Anterior cingulate cortex (tissue), 58 donors: Measurements from ENCODE around the gene SNTB2.
"Not testable (repeated sequence)": the region's sequence is repeated elsewhere in the genome, so short reads cannot be mapped to it uniquely, and the experiment has no call there.

Experiments
- DNase-seq, 58 donors: peaks; one replicate each; lab custom pipeline; 2025; lab: John Stamatoyannopoulos, UW

Gene SNTB2

DNA sequence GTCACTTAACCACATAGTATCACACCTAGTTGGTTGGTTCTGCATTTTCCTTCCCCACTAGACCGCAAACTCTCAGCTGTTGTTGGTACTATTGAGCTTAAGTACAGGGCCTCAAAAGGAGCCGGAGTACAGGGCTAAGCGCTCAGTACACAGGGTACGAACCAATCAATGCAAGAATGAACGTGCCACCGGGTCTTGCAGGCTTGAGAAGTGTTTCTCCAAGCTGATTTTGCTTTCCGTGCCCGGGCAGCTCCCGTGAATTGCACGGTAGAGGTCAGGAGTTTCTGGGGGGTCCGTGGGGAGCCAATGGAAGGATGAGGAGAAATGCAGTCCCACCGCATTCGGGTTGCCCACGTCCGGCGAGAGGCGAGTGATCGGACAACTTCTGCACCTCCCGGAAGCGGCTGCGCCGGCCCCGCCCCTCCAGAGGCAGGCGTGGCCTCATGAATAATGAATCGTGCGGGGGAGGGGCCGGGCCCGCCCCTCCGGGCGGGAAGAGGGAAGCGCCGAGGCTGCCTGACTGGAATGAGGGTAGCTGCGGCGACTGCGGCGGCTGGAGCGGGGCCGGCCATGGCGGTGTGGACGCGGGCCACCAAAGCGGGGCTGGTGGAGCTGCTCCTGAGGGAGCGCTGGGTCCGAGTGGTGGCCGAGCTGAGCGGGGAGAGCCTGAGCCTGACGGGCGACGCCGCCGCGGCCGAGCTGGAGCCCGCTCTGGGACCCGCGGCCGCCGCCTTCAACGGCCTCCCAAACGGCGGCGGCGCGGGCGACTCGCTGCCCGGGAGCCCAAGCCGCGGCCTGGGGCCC is at the start of gene SNTB2:
Gene SNTB2, plus strand, starts transcription at position 523 of the 804 bp plus-strand sequence. Its CDS starts 3 bp downstream, at position 526.
- peak in 57 of 58 donors; percentile 19 to 93 (median 84) for DNase-seq

DNA sequence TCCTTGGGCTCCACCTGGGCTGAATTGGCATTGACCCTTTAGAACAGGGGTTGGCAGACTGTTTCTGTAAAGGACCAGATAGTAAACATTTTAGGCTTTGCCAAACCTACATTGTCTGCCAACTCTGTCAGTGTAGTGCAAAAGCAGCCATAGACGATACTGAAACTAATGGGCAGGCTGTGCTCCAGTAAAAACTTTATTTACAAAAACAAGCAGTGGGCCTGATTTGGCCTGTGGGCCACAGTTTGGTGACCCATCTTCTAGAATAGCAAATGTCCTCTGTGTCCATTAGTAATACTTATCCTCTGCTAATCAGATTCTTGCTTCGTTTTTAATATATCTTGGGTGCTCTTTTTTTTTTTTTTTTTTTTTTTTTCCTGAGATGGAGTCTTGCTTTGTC is 48.4 kb upstream of the SNTB2 start:
- DNase-seq: no peak

DNA sequence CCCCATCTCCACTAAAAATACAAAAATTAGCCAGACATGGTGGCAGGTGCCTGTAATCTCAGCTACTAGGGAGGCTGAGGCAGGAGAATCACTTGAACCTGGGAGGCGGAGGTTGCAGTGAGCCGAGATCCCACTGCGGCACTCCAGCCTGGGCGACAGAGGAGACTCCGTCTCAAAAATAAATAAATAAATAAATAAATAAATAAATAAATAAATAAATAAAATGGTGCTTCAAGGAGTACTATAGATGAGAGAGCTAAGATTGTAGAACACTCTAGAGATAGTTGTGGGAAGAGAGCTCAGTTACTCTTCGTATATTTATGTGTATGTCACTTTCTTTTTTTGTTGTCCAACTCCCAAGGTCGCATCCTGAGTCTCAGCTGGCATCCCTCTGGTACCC is 47.5 kb upstream of the SNTB2 start:
- DNase-seq: not testable (repeated sequence)

DNA sequence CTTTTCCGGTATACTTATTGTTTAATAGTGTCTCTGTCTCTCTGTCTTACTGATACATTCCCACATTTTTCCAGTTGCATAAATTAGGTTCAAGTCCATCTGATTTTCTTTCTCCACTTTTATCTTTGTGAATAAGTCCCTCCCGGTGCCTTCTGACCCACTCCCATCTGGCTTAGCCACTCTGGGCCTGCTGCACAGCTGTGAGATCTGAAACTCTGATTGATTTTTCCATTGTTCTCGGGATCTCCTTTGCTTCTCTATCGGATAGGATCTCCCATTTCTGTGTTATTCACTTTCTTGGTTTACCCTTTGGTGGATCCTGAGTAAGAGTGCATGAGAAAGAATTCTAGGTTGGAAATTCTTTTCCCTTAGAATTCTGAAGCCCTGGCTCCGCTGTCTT is 46.0 kb upstream of the SNTB2 start:
- no peak for DNase-seq

DNA sequence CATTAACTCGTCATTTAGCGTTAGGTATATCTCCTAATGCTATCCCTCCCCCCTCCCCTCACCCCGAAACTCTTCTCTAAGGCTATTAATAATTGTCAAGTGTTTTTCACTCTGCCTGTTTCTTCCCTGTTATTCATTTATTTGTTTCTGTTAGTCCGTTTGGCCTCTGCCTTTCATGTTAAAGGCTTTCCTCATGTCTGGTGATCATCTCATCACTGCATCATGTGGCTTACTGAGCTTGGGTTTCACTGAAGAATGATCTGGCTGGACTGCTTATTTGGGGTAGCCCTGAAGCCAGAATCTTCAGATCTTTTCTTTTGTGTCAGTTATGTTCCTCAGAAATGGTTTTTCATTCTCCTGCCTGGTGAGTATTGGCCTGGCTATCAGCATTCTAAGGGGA is 45.0 kb upstream of the SNTB2 start:
- DNase-seq: no peak

DNA sequence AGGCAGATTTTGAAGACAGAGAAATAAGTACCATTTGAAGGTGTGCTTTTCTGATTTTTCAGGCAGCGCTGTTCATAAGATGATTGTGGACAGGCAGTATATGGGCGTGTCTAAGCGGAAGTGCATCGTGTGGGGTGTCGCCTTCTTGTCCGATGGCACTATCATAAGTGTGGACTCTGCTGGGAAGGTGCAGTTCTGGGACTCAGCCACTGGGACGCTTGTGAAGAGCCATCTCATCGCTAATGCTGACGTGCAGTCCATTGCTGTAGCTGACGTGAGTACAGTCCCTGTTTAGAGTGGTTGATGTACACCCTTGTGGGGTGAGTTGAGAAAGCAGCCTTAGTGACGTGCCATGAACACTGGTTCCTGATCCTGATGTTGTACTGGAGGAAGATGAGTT is 43.8 kb upstream of the SNTB2 start:
- DNase-seq: no peak

DNA sequence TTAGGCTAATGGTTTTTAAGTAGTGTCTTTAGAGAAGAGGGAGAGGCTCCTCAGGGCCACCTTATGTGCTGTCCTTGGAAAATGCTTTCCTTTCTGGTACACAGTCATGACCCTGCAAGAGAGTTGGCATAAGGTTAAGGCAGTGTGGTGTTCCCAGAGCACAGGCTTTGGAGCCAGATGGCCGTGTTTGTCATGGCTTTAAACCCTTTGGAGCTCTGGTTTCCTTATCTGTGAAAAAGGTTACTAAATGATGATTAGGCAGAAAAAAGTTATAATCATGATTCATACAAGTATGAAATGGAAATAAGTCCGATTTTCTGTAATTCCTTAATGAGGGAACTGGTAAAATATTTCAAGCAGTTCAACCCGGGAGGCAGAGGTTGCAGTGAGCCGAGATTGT is 41.3 kb upstream of the SNTB2 start:
- no peak for DNase-seq

DNA sequence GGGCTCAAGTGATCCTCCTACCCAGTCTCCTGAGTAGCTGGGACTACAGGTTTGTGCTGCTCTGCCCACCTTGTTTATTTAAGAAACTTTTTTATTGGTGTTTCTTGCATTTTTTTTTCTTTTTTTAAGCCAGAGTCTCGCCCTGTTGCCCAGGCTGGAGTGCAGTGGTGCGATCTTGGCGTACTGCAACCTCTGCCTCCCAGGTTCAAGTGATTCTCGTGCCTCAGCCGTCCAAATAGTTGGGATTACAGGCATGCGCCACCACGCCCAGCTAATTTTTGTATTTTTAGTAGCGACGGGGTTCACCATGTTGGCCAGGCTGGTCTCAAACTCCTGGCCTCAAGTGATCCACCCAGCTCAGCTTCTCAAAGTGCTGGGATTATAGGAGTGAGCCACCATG is 37.3 kb upstream of the SNTB2 start:
- not testable (repeated sequence) for DNase-seq

DNA sequence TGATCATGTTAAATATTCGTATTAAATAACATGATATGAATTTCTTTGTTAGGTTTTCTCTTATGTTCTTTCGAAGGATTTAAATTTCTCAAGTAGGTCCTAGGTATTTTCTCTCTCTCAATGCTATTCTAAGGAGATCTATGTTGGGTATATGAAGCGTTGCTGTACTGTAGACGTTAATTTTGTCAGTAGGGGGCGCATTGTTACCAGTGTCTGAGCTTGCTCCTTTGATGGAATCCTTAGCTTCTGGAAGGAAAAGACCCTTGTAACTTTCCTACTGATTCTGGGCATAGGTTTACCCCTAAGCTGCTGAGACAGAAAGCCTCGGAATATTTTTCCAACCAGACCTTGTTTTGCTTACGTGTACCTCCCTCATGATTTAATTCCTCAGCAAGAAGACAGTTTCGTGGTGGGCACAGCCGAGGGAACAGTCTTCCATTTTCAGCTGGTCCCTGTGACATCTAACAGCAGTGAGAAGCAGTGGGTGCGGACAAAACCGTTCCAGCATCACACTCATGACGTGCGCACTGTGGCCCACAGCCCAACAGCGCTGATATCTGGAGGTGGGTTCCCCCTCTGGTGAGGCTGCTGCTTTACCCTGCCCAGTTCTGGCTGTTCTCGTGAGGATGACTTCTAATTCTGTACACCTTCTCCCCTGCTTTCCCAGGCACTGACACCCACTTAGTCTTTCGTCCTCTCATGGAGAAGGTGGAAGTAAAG is 36.7 kb upstream of the SNTB2 start:
- peak in 48 of 58 donors; percentile 5 to 86 (median 48) for DNase-seq

DNA sequence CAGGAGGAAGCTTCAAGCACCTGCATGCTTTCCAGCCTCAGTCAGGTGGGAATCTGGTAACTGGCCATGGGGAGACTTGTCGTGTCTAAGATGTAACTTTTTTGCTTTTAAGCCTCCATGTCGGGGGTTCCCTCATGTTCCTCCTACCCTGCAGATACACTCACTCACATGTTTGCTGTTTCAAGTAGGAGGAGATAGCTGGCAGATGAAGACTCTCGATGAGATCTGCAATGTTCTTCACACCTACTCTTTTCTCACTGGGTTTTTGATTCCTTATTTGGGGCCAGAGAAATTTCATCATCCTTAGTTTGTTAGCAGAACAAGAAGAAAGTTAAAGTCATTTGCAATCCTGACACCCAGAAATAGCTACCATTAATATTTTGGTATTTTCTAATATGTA is 29.8 kb upstream of the SNTB2 start:
- peak in 9 of 58 donors; percentile 2 to 66 (median 12) for DNase-seq

DNA sequence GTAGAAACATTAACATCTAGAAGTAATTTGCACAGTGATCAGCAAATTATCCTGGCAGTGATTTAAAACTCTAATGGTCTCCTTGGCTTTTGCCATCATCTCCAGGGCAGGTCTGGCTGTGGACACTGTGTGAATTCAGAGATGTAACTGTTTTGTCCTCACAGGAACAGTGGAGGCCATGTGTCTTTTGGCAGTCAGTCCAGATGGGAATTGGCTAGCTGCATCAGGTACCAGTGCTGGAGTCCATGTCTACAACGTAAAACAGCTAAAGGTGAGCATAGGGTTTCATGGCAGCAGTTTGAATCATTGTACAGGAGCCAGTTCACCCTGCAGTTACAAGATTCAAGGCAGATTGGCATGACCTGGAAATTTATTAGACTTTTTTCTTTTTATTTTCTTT is 26.8 kb upstream of the SNTB2 start:
- DNase-seq: no peak

DNA sequence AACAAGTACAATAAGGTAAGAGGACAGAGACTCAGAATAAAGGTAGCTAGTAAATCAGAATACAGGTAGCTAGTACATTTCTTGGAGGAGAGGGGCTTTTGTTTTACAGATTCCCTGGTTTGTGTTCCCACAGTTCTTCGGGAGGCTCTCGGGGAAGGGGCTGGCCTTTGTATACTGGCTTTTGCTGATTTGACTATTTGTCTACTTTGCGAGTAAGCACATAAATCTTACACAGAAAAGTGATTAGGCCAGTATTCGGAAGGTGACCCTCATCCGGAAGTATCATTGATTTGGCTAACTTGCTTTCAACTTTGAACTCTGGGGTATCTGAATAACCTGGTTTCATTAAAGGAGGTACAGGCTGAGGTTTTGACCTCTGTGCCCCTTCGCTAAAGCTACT is 21.4 kb upstream of the SNTB2 start:
- DNase-seq: no peak

DNA sequence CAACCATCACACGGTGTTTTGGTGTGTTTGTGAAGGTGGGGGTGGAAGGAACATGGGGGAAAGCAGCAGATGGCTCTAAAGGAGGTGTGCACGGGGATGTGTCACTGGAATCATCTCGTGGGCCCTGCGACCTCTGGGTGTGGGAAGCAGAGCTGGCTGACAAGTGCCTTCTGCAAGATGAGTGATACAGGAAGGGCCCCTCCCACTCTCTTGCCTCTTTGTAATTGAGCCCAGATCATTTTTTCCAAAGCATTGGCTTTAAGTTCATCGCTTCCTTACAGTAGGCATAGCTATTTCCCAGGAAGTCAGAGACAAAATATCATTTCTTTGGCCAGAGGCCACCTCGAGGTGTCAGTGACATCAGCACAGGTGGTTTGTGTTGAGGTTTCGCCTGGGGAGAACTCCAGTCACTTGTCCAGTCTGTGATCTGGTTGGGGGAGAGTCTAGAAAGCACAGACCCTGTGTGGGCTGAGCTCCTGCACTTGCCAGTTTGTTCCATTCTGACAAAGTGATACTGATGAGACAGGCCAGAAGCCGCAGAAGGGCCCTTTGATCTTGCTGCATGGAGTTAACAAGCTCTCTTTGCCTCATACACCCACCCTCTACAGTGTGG is 20.6 kb upstream of the SNTB2 start:
- DNase-seq: peak in 29 of 58 donors; percentile 5 to 75 (median 33)

DNA sequence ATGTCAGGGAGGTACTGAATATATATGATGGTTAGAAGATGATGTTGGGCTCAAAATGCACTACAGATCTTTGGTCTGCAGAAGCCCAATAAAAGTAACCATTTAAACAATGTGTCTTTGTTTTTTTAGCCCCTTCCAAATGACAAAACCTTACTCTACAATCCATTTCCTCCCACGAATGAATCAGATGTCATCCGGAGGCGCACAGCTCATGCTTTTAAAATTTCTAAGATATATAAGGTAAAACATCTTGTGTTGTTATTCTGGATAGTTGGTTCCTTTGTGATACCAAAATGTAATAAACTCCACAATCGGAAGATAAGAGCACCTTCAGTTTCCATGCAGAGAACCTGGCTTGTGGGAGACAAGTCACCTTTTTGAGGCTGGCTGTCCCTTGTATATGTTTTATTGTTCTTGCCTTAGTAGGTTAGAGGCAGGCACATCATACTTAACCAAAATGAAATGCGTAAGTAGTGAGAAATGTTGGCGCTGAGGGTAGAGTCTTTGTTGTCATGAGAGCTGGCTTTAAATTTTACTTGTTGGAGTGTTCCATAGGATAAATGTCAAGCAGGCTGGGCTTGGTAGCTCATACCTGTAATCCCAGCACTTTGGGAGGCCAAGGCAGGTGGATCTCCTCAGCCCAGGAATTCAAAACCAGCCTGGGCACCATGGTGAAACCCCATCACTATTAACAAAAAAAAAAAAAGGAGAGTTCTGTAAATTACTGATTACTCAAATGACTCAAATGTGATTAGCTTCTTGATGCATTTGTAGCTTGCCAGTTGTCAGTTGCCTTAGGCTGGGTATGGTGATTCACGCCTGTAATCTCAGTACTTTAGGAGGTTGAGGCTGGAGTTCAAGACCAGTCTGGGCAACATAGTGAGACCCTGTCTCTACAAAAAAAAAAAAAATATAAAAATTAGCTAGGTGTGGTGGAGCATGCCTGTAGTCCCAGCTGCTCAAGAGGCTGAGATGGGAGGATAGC is 19.7 kb upstream of the SNTB2 start:
- peak in 1 of 58 donors; percentile 3 for DNase-seq

DNA sequence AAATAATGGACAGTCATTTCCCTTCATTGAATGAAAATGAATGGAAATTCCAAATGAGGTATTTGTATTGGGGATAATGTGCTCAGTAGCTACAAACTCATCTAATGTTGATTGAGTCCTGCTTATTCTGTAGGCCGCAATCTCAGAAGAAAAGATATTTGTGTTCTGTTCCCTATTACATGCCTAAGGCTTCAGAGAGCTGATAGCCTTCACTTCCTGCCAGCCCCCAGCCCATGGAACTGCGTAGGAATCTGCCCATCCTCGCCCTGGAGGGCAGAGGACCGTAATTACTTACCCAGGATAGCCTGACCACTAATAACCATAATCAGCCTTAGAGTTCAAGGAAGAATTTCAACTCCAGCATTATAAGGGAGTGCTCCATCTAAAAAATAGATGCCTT is 17.9 kb upstream of the SNTB2 start:
- no peak for DNase-seq

DNA sequence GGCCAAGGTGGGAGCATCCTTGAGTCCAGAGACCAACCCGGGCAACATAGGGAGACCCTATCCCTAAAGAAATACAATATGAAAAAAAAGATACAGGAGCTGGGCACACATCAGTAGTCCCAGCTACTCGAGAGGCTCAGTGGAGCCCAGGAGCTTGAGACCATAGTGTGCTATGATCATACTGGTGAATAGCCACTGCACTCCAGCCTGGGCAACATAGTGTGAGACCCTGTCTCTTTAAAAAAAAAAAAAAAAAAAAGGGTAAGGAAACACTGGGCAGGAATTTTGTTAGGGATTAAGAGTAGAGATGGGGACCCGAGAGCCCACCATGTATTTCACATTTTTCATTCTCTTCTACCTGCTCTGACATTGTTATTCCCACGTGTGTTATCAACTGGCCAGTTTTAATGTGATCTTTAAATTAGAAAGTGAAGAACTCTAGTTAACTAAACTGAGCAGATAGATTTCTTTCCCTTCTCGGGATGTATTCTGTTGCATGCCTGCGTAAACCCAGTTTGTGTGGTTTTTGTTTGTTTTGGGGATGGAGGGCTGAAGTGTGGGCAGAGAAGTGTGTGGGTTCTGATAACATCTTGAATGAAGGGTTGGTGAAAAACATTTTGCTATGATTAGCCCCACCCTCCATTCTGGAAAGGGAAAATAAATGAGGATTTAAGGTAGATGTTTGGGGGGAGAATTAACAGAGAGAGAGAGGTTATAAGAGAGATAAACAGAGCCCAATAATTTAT is 17.2 kb upstream of the SNTB2 start:
- DNase-seq: no peak

DNA sequence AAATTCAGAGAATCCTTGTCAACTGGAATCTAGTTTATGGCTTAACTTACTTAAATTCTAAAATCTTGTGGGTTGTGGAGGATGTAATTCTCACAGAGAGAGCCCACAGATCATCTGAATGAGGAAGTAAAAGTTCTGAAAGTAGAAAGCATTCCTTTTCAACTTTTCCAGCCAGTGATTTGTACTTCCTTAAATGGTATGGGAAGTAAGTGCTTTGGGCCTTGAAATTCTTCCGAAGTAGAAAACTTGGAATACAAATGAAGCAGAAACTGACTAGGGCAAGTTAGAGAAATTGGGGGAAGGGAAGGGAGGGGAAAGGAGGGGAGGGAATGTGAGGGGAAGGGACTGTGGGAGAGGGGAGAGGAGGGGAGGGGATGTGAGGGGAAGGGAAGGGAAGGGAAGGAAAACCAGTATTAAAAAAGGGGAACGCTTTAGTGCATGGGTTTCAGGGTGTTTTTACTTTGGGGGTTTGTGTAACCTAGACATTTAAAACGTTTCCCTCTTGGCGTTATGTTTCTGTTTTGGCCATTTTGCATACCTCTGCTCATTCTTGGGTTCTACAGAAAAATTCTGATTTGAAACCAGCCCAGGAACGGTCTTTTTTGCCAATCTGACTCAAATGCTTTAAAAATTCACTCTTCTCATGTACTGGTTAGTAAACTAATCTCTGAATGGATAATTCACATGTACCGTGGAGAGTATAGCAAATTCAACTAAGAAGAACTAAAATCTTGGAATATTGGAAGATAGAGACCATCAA is 15.5 kb upstream of the SNTB2 start:
- peak in 1 of 58 donors; percentile 6 for DNase-seq

DNA sequence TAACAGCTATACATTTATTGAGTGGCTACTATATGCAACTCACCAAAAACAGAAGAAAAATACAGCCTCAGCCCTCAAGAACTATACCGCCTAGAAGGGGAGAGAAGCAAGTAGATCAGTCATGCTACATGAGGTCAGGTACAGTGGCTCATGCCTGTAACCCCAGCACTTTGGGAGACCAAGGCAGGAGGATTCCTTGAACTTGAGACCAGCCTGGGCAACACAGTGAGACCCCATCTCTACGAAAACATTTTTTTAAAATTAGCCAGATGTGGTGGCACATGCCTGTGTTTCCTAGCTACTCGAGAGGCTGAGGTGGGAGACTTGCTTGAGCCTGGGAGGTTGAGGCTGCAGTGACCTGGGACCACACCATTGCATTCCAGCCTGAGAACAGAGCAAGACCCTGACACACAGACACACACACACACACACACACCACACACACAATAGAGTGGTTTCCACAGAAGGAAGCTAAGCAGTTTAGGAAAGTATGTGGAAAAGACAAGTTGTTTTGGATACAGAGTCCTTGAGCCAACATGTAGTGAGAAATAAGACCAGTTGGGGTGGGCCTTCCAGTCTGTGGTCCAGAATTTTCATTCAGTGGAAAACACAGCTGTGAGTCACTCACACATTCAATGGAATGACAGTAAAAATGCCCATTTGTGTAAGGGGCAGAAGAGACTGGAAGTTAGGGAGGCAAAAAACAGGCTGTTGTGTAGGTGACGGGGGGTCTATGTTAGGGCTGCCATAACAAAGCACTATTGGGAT is 10.7 kb upstream of the SNTB2 start:
- DNase-seq: no peak
